Right lobe of liver (tissue), 4 donors: ENCODE data around the gene FGD4.

Source experiments
- CTCF ChIP-seq, 4 donors: fragments of 200-600 bp in 3 of 4; fragments of 450-650 bp in 1 of 4; IDR thresholded peaks; one replicate each; pipeline versions ENCODE4 v1.5.1 to v1.8.0; 2016 to 2022; ENCODE audit warnings: antibody characterized with exemption in 4 of 4, mild to moderate bottlenecking in 2 of 4
- POLR2A ChIP-seq: fragments of 450-650 bp; IDR thresholded peaks from one replicate; pipeline ENCODE4 v1.6.1; 2017; ENCODE audit warnings: antibody characterized with exemption, mild to moderate bottlenecking
- donor health status: DM: no; HTN: no; CAD: no.
- donor health status: DM: no; HTN: no; CAD: no.
- donor health status: DM: no; HTN: yes; CAD: no.

GRCh38 chr12:32536000-32536345 is 136.6 kb downstream of the FGD4 start:
- TF ChIP-seq CTCF (IDR thresholded peaks at IDR 0.05) (no peak), POLR2A (no peak)
